GM10266 (cell line): ENCODE measurements around the gene MYOF.

ENCODE experiments used
- DNase-seq: peaks from one replicate; pipeline ENCODE4 v3.0.0; 2012; ENCODE audit errors: extremely low spot score
- TF ChIP-seq, protein P1 (sequence below): IDR thresholded peaks from 2 replicates; pipeline ENCODE4 v1.5.1; 2012; ENCODE audit warnings: mild to moderate bottlenecking, low read depth; ENCODE audit not compliant: control insufficient read depth, insufficient read depth; ENCODE audit errors: missing control alignments

The MYOF gene

DNA sequence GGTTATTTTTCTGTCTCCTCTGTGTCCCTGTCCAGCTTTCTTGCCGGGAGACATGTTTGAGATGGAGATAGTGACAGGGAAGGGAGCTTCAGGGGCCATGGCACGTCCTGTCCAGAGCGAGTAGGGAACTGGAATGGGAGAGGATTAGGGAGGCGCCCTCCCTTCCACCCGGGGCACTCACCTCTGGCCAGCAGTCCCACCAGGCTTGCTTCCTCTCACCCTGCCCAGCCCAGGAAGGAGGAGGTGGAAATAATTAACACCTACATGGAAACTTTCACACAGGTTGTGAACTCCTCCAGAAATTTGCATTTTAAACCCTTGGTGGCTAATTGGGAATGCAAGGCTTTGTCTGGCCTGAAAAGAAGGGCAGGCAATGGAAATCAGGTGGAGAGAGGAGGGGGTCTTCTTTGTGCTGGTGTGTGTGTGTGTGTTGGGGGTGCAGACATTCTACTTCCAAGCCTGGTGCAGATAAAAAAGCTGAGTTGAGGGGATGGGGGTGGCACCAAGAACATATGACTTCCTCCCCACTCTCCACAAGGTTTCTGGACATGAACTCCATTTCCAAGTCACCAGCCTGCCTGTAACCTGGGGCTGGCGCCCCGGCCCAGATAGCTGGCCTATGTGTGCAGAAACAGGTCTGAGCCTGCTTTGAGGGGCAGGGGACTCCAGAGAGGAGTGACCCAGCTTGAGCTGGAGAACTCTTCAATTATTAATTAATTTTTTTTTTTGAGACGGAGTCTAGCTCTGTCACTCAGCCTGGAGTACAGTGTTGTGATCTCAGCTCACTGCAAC is 209.1 kb downstream of the MYOF start:
- TF ChIP-seq, protein P1, sequence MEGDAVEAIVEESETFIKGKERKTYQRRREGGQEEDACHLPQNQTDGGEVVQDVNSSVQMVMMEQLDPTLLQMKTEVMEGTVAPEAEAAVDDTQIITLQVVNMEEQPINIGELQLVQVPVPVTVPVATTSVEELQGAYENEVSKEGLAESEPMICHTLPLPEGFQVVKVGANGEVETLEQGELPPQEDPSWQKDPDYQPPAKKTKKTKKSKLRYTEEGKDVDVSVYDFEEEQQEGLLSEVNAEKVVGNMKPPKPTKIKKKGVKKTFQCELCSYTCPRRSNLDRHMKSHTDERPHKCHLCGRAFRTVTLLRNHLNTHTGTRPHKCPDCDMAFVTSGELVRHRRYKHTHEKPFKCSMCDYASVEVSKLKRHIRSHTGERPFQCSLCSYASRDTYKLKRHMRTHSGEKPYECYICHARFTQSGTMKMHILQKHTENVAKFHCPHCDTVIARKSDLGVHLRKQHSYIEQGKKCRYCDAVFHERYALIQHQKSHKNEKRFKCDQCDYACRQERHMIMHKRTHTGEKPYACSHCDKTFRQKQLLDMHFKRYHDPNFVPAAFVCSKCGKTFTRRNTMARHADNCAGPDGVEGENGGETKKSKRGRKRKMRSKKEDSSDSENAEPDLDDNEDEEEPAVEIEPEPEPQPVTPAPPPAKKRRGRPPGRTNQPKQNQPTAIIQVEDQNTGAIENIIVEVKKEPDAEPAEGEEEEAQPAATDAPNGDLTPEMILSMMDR, result no peak
- DNase-seq, result no peak

DNA sequence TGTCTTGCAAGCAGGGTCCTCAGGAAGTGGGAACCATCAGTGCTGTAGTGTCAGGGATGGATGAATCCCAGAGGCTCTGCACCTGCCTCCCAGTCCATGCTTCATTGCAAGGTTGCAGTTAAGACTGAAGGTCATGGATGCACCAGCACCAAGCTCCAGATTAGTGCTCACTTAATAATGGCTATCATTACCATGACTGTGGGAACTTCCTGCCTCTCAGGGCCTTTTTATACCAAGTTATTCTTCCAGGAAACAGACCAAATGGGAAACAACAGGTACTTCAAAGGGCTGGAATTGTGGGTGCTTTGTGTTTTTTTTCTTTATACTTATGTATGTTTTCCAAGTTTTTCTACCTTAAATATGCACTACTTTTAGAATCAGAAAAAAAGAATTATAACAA is 210.8 kb downstream of the MYOF start:
- TF ChIP-seq, protein P1, result no peak

DNA sequence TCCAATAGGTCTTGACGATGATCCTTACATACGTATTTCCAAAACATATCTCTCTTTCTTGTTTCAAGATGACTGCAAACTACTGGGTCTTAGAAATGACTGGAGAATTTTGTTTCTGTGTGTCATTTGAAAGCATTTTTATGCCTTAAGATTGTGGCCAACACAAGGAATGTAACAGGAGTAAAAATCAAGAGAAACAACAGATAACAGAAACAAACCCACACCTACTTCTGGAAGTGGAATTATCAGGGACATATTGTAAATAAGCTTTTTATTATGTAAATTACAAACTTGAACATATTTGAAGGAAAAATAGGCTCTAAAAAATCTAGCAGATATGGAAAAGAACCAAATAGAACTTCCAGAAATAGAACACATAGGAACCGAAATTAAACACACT is 212.9 kb downstream of the MYOF start:
- no peak for DNase-seq
- TF ChIP-seq, protein P1, result no peak

More for the DNA sequence above, 210.8 kb downstream of the MYOF start:
- no peak for DNase-seq

DNA sequence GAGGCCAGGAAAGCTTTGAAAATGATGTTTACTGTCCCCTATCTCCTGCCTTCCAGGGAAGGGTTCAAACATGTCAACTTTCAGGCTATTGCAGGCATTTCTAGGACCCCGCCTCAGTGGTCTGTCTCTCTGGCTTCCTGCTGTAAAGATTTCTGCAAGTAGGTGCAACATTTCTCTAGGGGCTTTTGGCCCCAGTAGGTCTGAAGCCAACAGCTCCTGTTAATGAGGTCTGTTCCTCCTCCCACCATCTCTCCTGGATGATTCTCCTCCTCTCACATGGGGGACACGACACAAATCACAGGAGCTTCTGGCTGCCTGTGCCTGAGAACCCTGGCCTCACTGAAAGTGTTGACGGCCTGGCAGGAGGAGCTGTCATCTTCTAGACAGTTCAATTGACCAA is 214.1 kb downstream of the MYOF start:
- DNase-seq, result no peak
- TF ChIP-seq, protein P1, result no peak

DNA sequence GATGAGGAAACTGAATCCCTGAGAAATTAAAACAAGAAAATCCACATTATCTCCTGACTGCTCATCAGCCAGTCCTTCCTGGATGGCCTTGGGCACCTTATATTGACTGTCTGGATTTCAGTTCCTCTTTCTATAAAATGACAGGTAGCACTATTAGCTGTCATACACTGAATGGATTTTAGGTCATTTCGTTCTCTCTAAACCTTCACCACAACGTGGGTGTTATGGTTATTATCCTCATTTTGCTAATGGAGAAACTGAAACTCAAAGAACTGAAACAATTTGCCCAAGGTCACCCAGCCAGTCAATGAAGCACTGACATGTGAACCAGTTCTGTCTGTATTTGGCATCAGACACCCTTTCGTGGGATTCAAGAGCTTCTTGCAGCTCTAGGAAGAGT is 214.6 kb downstream of the MYOF start:
- peak; percentile 55 for DNase-seq
- TF ChIP-seq, protein P1, result no peak

- TF ChIP-seq, protein P1, result no peak
These were observed 215.3 kb downstream of the MYOF start for GRCh38 chr10:93266858-93267257.

DNA sequence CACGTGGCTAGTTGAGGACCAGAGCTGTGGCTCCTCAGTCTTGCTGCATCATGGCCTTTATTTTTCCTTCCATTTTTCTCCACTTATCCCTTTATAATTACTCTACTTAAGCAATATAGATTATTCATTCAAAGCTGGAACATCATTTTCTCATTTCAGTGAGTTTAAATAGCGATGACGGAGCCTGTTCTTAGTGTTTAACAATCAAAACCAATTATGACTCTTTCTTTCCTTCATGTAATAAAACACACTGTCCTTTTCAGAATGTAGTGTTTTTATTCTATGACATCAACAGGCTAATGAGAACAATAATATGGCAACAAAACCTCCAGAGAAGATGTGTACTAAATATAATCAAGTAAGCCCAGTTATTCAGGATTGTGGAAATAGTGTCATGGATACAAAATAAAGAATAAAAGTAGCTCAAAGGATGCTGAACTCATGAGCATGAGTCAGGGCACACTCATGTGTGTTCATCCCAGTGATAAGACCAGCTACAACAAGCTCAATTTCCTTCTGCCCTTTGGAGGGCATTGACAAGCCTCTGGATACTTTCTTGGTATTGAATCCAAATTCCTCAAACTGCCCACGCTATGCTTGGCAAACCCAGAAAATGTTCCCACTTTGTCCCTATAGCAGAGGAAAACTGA is 220.0 kb downstream of the MYOF start:
- DNase-seq, result no peak
- TF ChIP-seq, protein P1, result no peak

More at GRCh38 chr10:93266858-93267257, 215.3 kb downstream of the MYOF start:
- no peak for DNase-seq
